OCI-LY1 (cell line): ENCODE measurements around the gene URB2.

Experiments
- EZH2 ChIP-seq: fragments of 200-600 bp; sonication (generic), shearing (Covaris generic); IDR thresholded peaks from 2 replicates; pipeline ENCODE4 v1.8.0; 2017; ENCODE audit warnings: borderline replicate concordance, mixed run types, mild to moderate bottlenecking, antibody characterized with exemption, low read length, moderate library complexity, mixed read lengths
- TF ChIP-seq, protein P1 (sequence below): fragments of 200-600 bp; sonication (generic), shearing (Covaris generic); IDR thresholded peaks from 2 replicates; pipeline ENCODE4 v1.5.1; 2017; ENCODE audit warnings: mild to moderate bottlenecking, antibody characterized with exemption, low read length, moderate library complexity, mixed read lengths

DNA sequence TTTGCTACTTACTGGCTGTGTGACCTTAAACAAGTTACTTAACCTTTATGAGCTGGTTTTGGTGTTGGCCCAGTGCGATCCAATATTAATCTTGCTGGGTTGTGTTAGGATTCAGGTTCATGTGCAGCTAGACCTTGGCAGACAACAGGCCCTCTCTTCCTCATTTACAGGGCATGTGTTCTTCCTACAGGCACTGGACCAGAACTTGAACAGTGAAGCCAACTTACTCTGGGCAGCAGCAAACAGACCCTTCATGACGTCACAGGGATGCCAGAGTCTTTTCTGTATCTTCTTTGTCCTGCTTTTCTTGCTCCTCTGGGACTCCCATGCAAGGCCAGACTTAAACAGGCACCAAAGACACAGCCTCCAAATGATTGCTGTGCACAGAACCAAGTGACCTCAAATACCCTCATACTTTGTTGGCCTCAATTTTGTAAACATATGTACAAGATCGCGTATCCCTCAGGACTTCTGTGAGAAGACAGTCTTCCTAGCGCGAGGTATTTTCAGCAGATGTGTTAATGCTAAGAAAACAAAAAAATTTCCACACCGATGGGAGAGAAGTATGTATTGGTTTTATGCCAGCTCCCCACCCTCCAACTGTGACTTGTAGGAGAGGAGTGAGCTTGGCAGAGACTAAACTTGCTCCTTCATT is 73.7 kb downstream of the URB2 start:
- TF ChIP-seq EZH2, result no peak
- TF ChIP-seq, protein P1, sequence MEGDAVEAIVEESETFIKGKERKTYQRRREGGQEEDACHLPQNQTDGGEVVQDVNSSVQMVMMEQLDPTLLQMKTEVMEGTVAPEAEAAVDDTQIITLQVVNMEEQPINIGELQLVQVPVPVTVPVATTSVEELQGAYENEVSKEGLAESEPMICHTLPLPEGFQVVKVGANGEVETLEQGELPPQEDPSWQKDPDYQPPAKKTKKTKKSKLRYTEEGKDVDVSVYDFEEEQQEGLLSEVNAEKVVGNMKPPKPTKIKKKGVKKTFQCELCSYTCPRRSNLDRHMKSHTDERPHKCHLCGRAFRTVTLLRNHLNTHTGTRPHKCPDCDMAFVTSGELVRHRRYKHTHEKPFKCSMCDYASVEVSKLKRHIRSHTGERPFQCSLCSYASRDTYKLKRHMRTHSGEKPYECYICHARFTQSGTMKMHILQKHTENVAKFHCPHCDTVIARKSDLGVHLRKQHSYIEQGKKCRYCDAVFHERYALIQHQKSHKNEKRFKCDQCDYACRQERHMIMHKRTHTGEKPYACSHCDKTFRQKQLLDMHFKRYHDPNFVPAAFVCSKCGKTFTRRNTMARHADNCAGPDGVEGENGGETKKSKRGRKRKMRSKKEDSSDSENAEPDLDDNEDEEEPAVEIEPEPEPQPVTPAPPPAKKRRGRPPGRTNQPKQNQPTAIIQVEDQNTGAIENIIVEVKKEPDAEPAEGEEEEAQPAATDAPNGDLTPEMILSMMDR, result no peak
